Ishikawa (cell line): Measurements from ENCODE around the gene ORMDL1.

Experiments
- CEBPB ChIP-seq: IDR thresholded peaks from 2 replicates; pipeline ENCODE4 v1.6.1; 2012
- CREB1 ChIP-seq: IDR thresholded peaks from 2 replicates; pipeline ENCODE4 v1.6.1; 2012; ENCODE audit warnings: low read depth
- EP300 ChIP-seq: IDR thresholded peaks from 2 replicates; pipeline ENCODE4 v1.6.1; 2012; ENCODE audit warnings: borderline replicate concordance
- FOXM1 ChIP-seq: IDR thresholded peaks from 2 replicates; pipeline ENCODE4 v1.6.1; 2012; ENCODE audit warnings: low read depth, borderline replicate concordance
- NFIC ChIP-seq: IDR thresholded peaks from 2 replicates; pipeline ENCODE4 v1.6.1; 2012
- RAD21 ChIP-seq: IDR thresholded peaks from 2 replicates; pipeline ENCODE4 v1.6.1; 2012; ENCODE audit warnings: low read depth
- REST ChIP-seq: IDR thresholded peaks from 2 replicates; pipeline ENCODE4 v1.6.1; 2012; ENCODE audit warnings: low read depth, mild to moderate bottlenecking
- TAF1 ChIP-seq: IDR thresholded peaks from 2 replicates; pipeline ENCODE4 v1.6.1; 2012; ENCODE audit warnings: low read depth, mild to moderate bottlenecking
- TCF12 ChIP-seq: IDR thresholded peaks from 2 replicates; pipeline ENCODE4 v1.6.1; 2012; ENCODE audit warnings: low read depth
- USF1 ChIP-seq: IDR thresholded peaks from 2 replicates; pipeline ENCODE4 v1.6.1; 2012
- YY1 ChIP-seq: IDR thresholded peaks from 2 replicates; pipeline ENCODE4 v1.6.1; 2012; ENCODE audit warnings: low read depth
- ZBTB7A ChIP-seq: IDR thresholded peaks from 2 replicates; pipeline ENCODE4 v1.6.1; 2012; ENCODE audit warnings: low read depth

- no peak for TF ChIP-seq CEBPB
- TF ChIP-seq TAF1 = no peak
- no peak for TF ChIP-seq RAD21
- TF ChIP-seq REST = no peak
- TF ChIP-seq EP300 = no peak
- TF ChIP-seq ZBTB7A = no peak
- TF ChIP-seq YY1 = no peak
- no peak for TF ChIP-seq USF1
- no peak for TF ChIP-seq CREB1
- TF ChIP-seq FOXM1 = no peak
- TF ChIP-seq NFIC = no peak
- TF ChIP-seq TCF12 = no peak
These were observed 45.1 kb upstream of the ORMDL1 start for GRCh38 chr2:189829102-189829833.
